HepG2 (cell line): ENCODE measurements around the gene ACOX3. TPM values are rescaled to one million over a fixed set of nuclear protein-coding genes. Genes with fewer than 3 reads are reported as not detected.
A peak's percentile ranks its signal among the peaks of the same experiment; 100 is the strongest.

Source experiments
- ATAC-seq: fragments of 200-7000 bp; cut with Tn5 transposase; 3 replicates; pipeline ENCODE4 v1.9.1; 2020; ENCODE audit warnings: mild to moderate bottlenecking, moderate library complexity
- BruUV-seq: library from RNA; stranded (reverse); fragments of 400-500 nt; replicated peaks from 2 replicates; lab custom pipeline; 2021; lab: Mats Ljungman, UMichigan
- CTCF ChIA-PET: fragments of 300-600 bp; formaldehyde crosslinking; extraction: SDS; loops from one replicate; lab custom pipeline; 2021; ENCODE audit warnings: low total read pairs, inconsistent platforms, low intra/inter-chr PET ratio; lab: Yijun Ruan, JAX
- POLR2A ChIA-PET: fragments of 350-600 bp; sonication (Branson Sonifier 250); formaldehyde crosslinking; loops from one replicate; lab custom pipeline; 2020; ENCODE audit warnings: antibody characterized with exemption, inconsistent platforms; lab: Yijun Ruan, JAX
- DNase-seq: peaks from one replicate; pipeline ENCODE4 v3.0.0-alpha.2; 2015; ENCODE audit warnings: low spot score
- FAIRE-seq: peaks from 3 replicates; lab custom pipeline; 2011; peaks lifted over from hg19 to GRCh38; lab: Jason Lieb, UNC
- H2AFZ ChIP-seq: one replicate; pipeline ENCODE4 v1.6.1; 2011; ENCODE audit warnings: low read length, inconsistent platforms
- H3K27ac ChIP-seq: fragments of 300-600 bp; 3 replicates; pipeline ENCODE4 v1.8.0; 2011; ENCODE audit warnings: mixed run types, mild to moderate bottlenecking, mixed read lengths, low read length, inconsistent platforms; ENCODE audit not compliant: insufficient read depth; ENCODE audit errors: extremely low read length
- H3K27me3 ChIP-seq, 2 experiments: fragments of 200-600 bp in 1 of 2; 2 replicates in 1 of 2; 3 replicates in 1 of 2; pipeline versions ENCODE4 v1.6.0 to v1.8.0; 2011; ENCODE audit warnings: low read length in 2 of 2, mild to moderate bottlenecking in 2 of 2, moderate library complexity in 2 of 2, inconsistent platforms in 1 of 2; ENCODE audit not compliant: insufficient read depth in 2 of 2, control insufficient read depth in 1 of 2
- H3K36me3 ChIP-seq, 2 experiments: fragments of 200-600 bp in 1 of 2; replicated peaks in 1 of 2; 2 replicates in 1 of 2; 3 replicates in 1 of 2; pipeline versions ENCODE4 v1.5.1 to v1.8.0; 2011; ENCODE audit warnings: low read length in 2 of 2, inconsistent platforms in 1 of 2; ENCODE audit not compliant: insufficient read depth in 2 of 2, control insufficient read depth in 1 of 2
- H3K4me1 ChIP-seq: 2 replicates; pipeline ENCODE4 v1.5.1; 2012; ENCODE audit warnings: low read length, inconsistent platforms; ENCODE audit not compliant: insufficient read depth
- H3K4me2 ChIP-seq: 2 replicates; pipeline ENCODE4 v1.6.0; 2011; ENCODE audit warnings: low read depth, low read length, inconsistent platforms
- H3K4me3 ChIP-seq, 3 experiments: fragments of 200-600 bp in 1 of 3; sonication (generic), shearing (Covaris generic) in 1 of 3; replicated peaks in 1 of 3; 2 replicates each; pipeline ENCODE4 v1.5.1; 2011 to 2016; ENCODE audit warnings: low read length in 3 of 3, inconsistent platforms in 2 of 3, low read depth in 2 of 3, mild to moderate bottlenecking in 2 of 3, control low read depth in 1 of 3, mixed read lengths in 1 of 3; ENCODE audit not compliant: insufficient read depth in 1 of 3
- H3K79me2 ChIP-seq: one replicate; pipeline ENCODE4 v1.6.1; 2011; ENCODE audit warnings: low read length, inconsistent platforms; ENCODE audit not compliant: insufficient read depth
- H3K9ac ChIP-seq: 2 replicates; pipeline ENCODE4 v1.6.0; 2011; ENCODE audit warnings: mild to moderate bottlenecking, low read depth, low read length, inconsistent platforms; ENCODE audit not compliant: insufficient read depth
- H3K9me3 ChIP-seq: 2 replicates; pipeline ENCODE4 v1.5.1; 2012; ENCODE audit warnings: mild to moderate bottlenecking, low read length
- H4K20me1 ChIP-seq: 2 replicates; pipeline ENCODE4 v1.6.0; 2011; ENCODE audit warnings: inconsistent platforms, mild to moderate bottlenecking, low read length, moderate library complexity; ENCODE audit not compliant: insufficient read depth
- HNRNPK ChIP-seq: fragments of 200-400 bp; formaldehyde crosslinking; IDR thresholded peaks from 2 replicates; pipeline ENCODE4 v1.6.1; 2018; ENCODE audit warnings: low read length, low read depth, moderate library complexity, mild to moderate bottlenecking; ENCODE audit not compliant: poor library complexity, severe bottlenecking
- MXD1 ChIP-seq: sonication (generic); formaldehyde crosslinking; IDR thresholded peaks from 2 replicates; pipeline ENCODE4 v1.4.0; 2020; ENCODE audit warnings: mild to moderate bottlenecking, missing genetic modification reagents
- ZNF687 ChIP-seq: sonication (generic); formaldehyde crosslinking; IDR thresholded peaks from 2 replicates; pipeline ENCODE4 v1.5.1; 2020; ENCODE audit warnings: mild to moderate bottlenecking, missing genetic modification reagents, moderate library complexity
- WGBS: methylation state at CpG from one replicate; pipeline ENCODE4 v1.1.6; 2017; ENCODE audit warnings: low lambda C conversion rate; 5-methylcytosine and 5-hydroxymethylcytosine counted together
- in situ Hi-C: cut with HindIII; loops from 2 replicates; pipeline ENCODE4 v1.10.0; 2017; ENCODE audit warnings: low pct_unique_long_range_greater_than_20kb; ENCODE audit not compliant: extremely low pct_ligation_motif_present
- intact Hi-C: fragments of 100-400 bp; cut with micrococcal nuclease; formaldehyde crosslinking; loops from one replicate; pipeline ENCODE4 v1.10.0; 2022; ENCODE audit not compliant: unreplicated experiment
- polyA plus RNA-seq, 8 experiments: library from polyadenylated mRNA; depleted of rRNA in 3 of 8; stranded (reverse) in 7 of 8; unstranded in 1 of 8; fragments of >200 nt; fragmentation: Illumina TruSeq in 4 of 8; extraction: Trizol in 4 of 8; gene quantifications; 2 replicates each; pipeline versions ENCODE4 v1.2.1 to v1.2.3, GENCODE V29; 2011 to 2016; ENCODE audit warnings: low read depth in 4 of 8, missing spikeins in 1 of 8, mixed read lengths in 1 of 8; ENCODE audit not compliant: insufficient read depth in 1 of 8
- total RNA-seq, 5 experiments: library from RNA; depleted of rRNA; stranded (reverse); fragments of >200 nt; fragmentation: Illumina TruSeq; extraction: Trizol; gene quantifications; 2 replicates each; pipeline ENCODE4 v1.2.3, GENCODE V29; 2016; ENCODE audit warnings: low read depth in 1 of 5
- TF ChIP-seq, protein P1 (sequence below): sonication (generic); formaldehyde crosslinking; IDR thresholded peaks from 2 replicates; pipeline ENCODE4 v1.4.0; 2020; ENCODE audit warnings: mild to moderate bottlenecking, missing genetic modification reagents

ACOX3 gene
- total and polyA plus RNA-seq, 2 of the 13 experiments (the other 11 are each of a cell fraction or from before 2014, with no cell fraction given), result 4.2 to 17.8 TPM

DNA sequence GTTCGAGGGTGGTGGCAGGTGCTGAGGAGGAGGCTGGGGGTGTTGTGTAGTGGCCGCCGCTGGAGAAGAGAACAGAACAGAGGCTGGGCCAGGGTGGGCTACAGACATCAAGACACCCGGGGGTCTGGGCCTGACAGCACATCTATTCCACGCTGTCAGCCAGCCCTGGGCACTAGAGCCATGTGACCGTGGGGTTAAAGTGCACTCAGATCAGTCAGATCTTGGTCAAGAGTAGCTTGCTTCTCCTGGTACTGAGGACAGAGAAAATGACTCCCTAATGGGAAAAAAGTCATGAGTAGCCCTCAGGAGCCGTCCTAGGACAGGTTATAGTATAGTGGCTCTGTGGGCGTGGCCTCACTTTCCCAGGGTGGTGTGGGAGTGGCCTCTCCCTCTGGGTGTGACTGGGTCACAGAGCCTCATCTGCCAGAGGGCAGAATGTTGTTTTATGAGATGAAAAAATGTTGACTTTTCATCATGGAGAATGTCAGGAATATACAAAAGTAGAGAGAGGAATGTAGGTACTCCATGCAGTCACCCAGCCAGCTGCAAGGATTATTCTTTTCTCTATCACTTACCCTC is 19.4 kb upstream of the ACOX3 start:
- no peak for FAIRE-seq
- H3K36me3 ChIP-seq, result peaks cover 13 to 53% of the 10 kb centered on the region in 2 experiments
- ChIA-PET POLR2A (no interaction called here), CTCF (no interaction called here)
- no peak overlapping the region for H2AFZ ChIP-seq
- H3K4me1 ChIP-seq, result peaks cover 15% of the 10 kb centered on the region
- BruUV-seq, result no TSS peak
- H3K79me2 ChIP-seq, result no peaks in the 10 kb centered on the region
- intact Hi-C loops, result no loop called here
- ATAC-seq, result peak; percentile 84
- H3K27me3 ChIP-seq, result no peaks in the 10 kb centered on the region
- in situ Hi-C loops, result no loop called here
- TF ChIP-seq, protein P1, sequence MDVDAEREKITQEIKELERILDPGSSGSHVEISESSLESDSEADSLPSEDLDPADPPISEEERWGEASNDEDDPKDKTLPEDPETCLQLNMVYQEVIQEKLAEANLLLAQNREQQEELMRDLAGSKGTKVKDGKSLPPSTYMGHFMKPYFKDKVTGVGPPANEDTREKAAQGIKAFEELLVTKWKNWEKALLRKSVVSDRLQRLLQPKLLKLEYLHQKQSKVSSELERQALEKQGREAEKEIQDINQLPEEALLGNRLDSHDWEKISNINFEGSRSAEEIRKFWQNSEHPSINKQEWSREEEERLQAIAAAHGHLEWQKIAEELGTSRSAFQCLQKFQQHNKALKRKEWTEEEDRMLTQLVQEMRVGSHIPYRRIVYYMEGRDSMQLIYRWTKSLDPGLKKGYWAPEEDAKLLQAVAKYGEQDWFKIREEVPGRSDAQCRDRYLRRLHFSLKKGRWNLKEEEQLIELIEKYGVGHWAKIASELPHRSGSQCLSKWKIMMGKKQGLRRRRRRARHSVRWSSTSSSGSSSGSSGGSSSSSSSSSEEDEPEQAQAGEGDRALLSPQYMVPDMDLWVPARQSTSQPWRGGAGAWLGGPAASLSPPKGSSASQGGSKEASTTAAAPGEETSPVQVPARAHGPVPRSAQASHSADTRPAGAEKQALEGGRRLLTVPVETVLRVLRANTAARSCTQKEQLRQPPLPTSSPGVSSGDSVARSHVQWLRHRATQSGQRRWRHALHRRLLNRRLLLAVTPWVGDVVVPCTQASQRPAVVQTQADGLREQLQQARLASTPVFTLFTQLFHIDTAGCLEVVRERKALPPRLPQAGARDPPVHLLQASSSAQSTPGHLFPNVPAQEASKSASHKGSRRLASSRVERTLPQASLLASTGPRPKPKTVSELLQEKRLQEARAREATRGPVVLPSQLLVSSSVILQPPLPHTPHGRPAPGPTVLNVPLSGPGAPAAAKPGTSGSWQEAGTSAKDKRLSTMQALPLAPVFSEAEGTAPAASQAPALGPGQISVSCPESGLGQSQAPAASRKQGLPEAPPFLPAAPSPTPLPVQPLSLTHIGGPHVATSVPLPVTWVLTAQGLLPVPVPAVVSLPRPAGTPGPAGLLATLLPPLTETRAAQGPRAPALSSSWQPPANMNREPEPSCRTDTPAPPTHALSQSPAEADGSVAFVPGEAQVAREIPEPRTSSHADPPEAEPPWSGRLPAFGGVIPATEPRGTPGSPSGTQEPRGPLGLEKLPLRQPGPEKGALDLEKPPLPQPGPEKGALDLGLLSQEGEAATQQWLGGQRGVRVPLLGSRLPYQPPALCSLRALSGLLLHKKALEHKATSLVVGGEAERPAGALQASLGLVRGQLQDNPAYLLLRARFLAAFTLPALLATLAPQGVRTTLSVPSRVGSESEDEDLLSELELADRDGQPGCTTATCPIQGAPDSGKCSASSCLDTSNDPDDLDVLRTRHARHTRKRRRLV (CRISPR knock-in tag), result no peak
- TF ChIP-seq HNRNPK (no peak), MXD1 (no peak), ZNF687 (CRISPR knock-in tag) (peak; percentile 18; the same call in 1 of the 2 replicates)
- no peaks in the 10 kb centered on the region for H3K9me3 ChIP-seq
- WGBS, result 73% methylated on average over 8 of the region's 8 CpGs
- DNase-seq, result no peak
- no peaks in the 10 kb centered on the region for H4K20me1 ChIP-seq
- H3K4me2 ChIP-seq, result no peak overlapping the region
- no peak overlapping the region for H3K27ac ChIP-seq
- H3K4me3 ChIP-seq, result no peak overlapping the region
- no peak overlapping the region for H3K9ac ChIP-seq
